Measurements from ENCODE around the gene DYNC2LI1.

- no peak for TF ChIP-seq EZH2 (IDR thresholded peaks at IDR 0.05; ENCODE audit: low read length, missing control alignments)
- no peak for TF ChIP-seq CTCF (conservative IDR thresholded peaks at IDR 0.05 in 1 of 2, IDR thresholded peaks at IDR 0.05 in 1 of 2; ENCODE audit: low read depth in 1 of 2, low read length in 2 of 2)
These were observed 64.9 kb downstream of the DYNC2LI1 start, which contains the start of the genes ABCG5 and ABCG8 for GRCh38 chr2:43838560-43839267.
